Spleen (tissue), 11 donors: ENCODE measurements around the gene MICALL2. TPM values are rescaled to one million over a fixed set of nuclear protein-coding genes. Genes with fewer than 3 reads are reported as not detected.

Experiments
- DNase-seq: peaks from one replicate; pipeline ENCODE4 v3.0.0-alpha.2; 2020
- H3K27ac ChIP-seq, 8 donors: fragments of 200-600 bp; sonication (generic) in 7 of 8; 1 replicate in 4 of 8; 2 replicates in 4 of 8; pipeline versions ENCODE4 v1.5.0 to v1.8.0; 2016 to 2021; ENCODE audit warnings: inconsistent platforms in 4 of 8, mild to moderate bottlenecking in 4 of 8, moderate library complexity in 1 of 8
- H3K27me3 ChIP-seq, 7 donors: fragments of 200-600 bp; sonication (generic) in 6 of 7; replicated peaks in 1 of 7; 1 replicate in 4 of 7; 2 replicates in 3 of 7; pipeline versions ENCODE4 v1.5.0 to v1.8.0; 2016 to 2021; ENCODE audit warnings: inconsistent platforms in 3 of 7, mild to moderate bottlenecking in 1 of 7
- H3K36me3 ChIP-seq, 6 donors: fragments of 200-600 bp; sonication (generic) in 5 of 6; 1 replicate in 4 of 6; 2 replicates in 2 of 6; pipeline versions ENCODE4 v1.5.0 to v1.8.0; 2016 to 2021; ENCODE audit warnings: inconsistent platforms in 2 of 6
- H3K4me1 ChIP-seq, 6 donors: fragments of 200-600 bp; sonication (generic) in 5 of 6; 1 replicate in 3 of 6; 2 replicates in 3 of 6; pipeline versions ENCODE4 v1.5.0 to v1.8.0; 2016 to 2021; ENCODE audit warnings: inconsistent platforms in 3 of 6
- H3K4me3 ChIP-seq, 8 donors: fragments of 200-600 bp; sonication (generic) in 7 of 8; 1 replicate in 4 of 8; 2 replicates in 4 of 8; pipeline versions ENCODE4 v1.5.0 to v1.8.0; 2016 to 2021; ENCODE audit warnings: inconsistent platforms in 4 of 8, mild to moderate bottlenecking in 4 of 8, moderate library complexity in 2 of 8
- H3K9me3 ChIP-seq, 8 donors: fragments of 200-600 bp; sonication (generic) in 7 of 8; 1 replicate in 4 of 8; 2 replicates in 4 of 8; pipeline versions ENCODE4 v1.5.0 to v1.8.0; 2016 to 2021; ENCODE audit warnings: inconsistent platforms in 4 of 8
- CTCF ChIP-seq, 11 experiments: fragments of 200-600 bp in 7 of 11; fragments of 450-650 bp in 4 of 11; sonication (generic) in 4 of 11; IDR thresholded peaks in 8 of 11; conservative IDR thresholded peaks in 3 of 11; 1 replicate in 7 of 11; 2 replicates in 4 of 11; pipeline versions ENCODE4 v1.4.0 to v1.8.0; 2016 to 2021; ENCODE audit warnings: antibody characterized with exemption in 11 of 11, inconsistent platforms in 4 of 11, mild to moderate bottlenecking in 1 of 11
- POLR2A ChIP-seq, 3 donors: fragments of 450-650 bp; IDR thresholded peaks; one replicate each; pipeline ENCODE4 v1.5.1; 2017; ENCODE audit warnings: antibody characterized with exemption in 3 of 3, mild to moderate bottlenecking in 1 of 3
- POLR2AphosphoS5 ChIP-seq, 3 donors: sonication (generic); formaldehyde crosslinking; IDR thresholded peaks; one replicate each; pipeline ENCODE4 v1.5.1; 2017; ENCODE audit warnings: antibody characterized with exemption in 3 of 3
- WGBS, 5 donors: extraction: QIAGEN DNeasy Blood & Tissue Kit in 3 of 5; methylation state at CpG; one replicate each; pipeline versions ENCODE4 v1.1.5 to v1.1.7; 2013 to 2018; 5-methylcytosine and 5-hydroxymethylcytosine counted together
- intact Hi-C: fragments of 100-400 bp; cut with DNase I; formaldehyde crosslinking; loops from one replicate; pipeline ENCODE4 v1.15.0; 2023; ENCODE audit warnings: low total_unique reads
- polyA plus RNA-seq, 3 donors: library from polyadenylated mRNA; stranded (reverse); fragments of 200-250 nt; gene quantifications; one replicate each; pipeline ENCODE4 v1.2.1, GENCODE V29; 2013
- total RNA-seq, 7 donors: library from RNA; depleted of rRNA in 3 of 7; stranded (reverse); fragments of >200 nt in 3 of 7; fragmentation: NEBNext Ultra II Directional in 4 of 7; extraction: Animal tissue kit (Norgen Biotek cat#: 25700) in 4 of 7; gene quantifications; one replicate each; pipeline versions ENCODE4 v1.1.0 to v1.2.1, GENCODE V29; 2016 to 2021
- donor health status: healthy with polysubstance abuse.
- donor health status: DM: no; HTN: no; CAD: no; lungs with moderate emphysema.
- donor health status: DM: no; HTN: no; CAD: no.
- donor health status: Bipolar disorder and iron deficiency.
- donor health status: healthy.
- donor health status: DM: no; HTN: no; CAD: no.
- donor health status: DM: yes; HTN: yes; CAD: no.

Gene MICALL2
- total and polyA plus RNA-seq, 10 donors: 36.3 to 361 (median 96.7) TPM

GRCh38 chr7:1442355-1443124 is 16.7 kb downstream of the MICALL2 start:
- peaks cover 0 to 27% (median 9%) of the 10 kb centered on the region in 6 donors for H3K4me1 ChIP-seq
- TF ChIP-seq CTCF (IDR thresholded peaks at IDR 0.05 in 8 of 11, conservative IDR thresholded peaks at IDR 0.05 in 3 of 11) (no peak), POLR2A (IDR thresholded peaks at IDR 0.05) (no peak), POLR2AphosphoS5 (IDR thresholded peaks at IDR 0.05) (no peak)
- peak overlapping the region in 1 of 8 donors; percentile 17 for H3K27ac ChIP-seq
- no peaks in the 10 kb centered on the region for H3K9me3 ChIP-seq
- intact Hi-C loops: no loop called here
- no peaks in the 10 kb centered on the region for H3K27me3 ChIP-seq
- H3K4me3 ChIP-seq: no peak overlapping the region
- 79 to 90% (median 87%) methylated on average over 14 to 20 of the region's 20 CpGs for WGBS, 5 donors
- DNase-seq: no peak
- peaks cover 0 to 81% (median 33%) of the 10 kb centered on the region in 6 donors for H3K36me3 ChIP-seq

GRCh38 chr7:1441615-1442354 is 17.5 kb downstream of the MICALL2 start:
- no peak overlapping the region for H3K4me3 ChIP-seq
- TF ChIP-seq POLR2AphosphoS5 (IDR thresholded peaks at IDR 0.05) (peak in 1 of 3 donors; percentile 26), POLR2A (IDR thresholded peaks at IDR 0.05) (no peak), CTCF (IDR thresholded peaks at IDR 0.05 in 8 of 11, conservative IDR thresholded peaks at IDR 0.05 in 3 of 11) (no peak)
- H3K27ac ChIP-seq: no peak overlapping the region
- DNase-seq: no peak
- peaks cover 0 to 88% (median 38%) of the 10 kb centered on the region in 6 donors for H3K36me3 ChIP-seq
- H3K27me3 ChIP-seq: no peaks in the 10 kb centered on the region
- intact Hi-C loops: no loop called here
- peaks cover 0 to 19% (median 5%) of the 10 kb centered on the region in 6 donors for H3K4me1 ChIP-seq
- no peaks in the 10 kb centered on the region for H3K9me3 ChIP-seq
- WGBS, 5 donors: 80 to 88% (median 81%) methylated on average over 32 to 41 of the region's 41 CpGs

- Histone ChIP-seq H3K27ac (no peak overlapping the region), H3K9me3 (no peaks in the 10 kb centered on the region), H3K36me3 (peaks cover 0 to 98% (median 43%) of the 10 kb centered on the region in 6 donors), H3K4me1 (peaks cover 0 to 15% (median 4%) of the 10 kb centered on the region in 6 donors), H3K27me3 (no peaks in the 10 kb centered on the region), H3K4me3 (no peak overlapping the region)
- TF ChIP-seq CTCF (IDR thresholded peaks at IDR 0.05 in 8 of 11, conservative IDR thresholded peaks at IDR 0.05 in 3 of 11): no peak
- TF ChIP-seq POLR2A (IDR thresholded peaks at IDR 0.05): no peak
- TF ChIP-seq POLR2AphosphoS5 (IDR thresholded peaks at IDR 0.05): no peak
- intact Hi-C loops: no loop called here
- DNase-seq: no peak
- WGBS, 5 donors: 74 to 94% (median 86%) methylated on average over 7 to 10 of the region's 10 CpGs
These were observed 18.6 kb downstream of the MICALL2 start for GRCh38 chr7:1440620-1441019.
